HG03064 (cell line): ENCODE data around the gene TAF9B.
"Not testable (repeated sequence)": the region's sequence is repeated elsewhere in the genome, so short reads cannot be mapped to it uniquely, and the experiment has no call there.

Source experiments
- ATAC-seq: cut with Tn5 transposase; IDR thresholded peaks from one replicate; pipeline ENCODE4 v1.9.1; 2021; ENCODE audit warnings: low read depth; ENCODE audit not compliant: unreplicated experiment

Gene TAF9B

DNA sequence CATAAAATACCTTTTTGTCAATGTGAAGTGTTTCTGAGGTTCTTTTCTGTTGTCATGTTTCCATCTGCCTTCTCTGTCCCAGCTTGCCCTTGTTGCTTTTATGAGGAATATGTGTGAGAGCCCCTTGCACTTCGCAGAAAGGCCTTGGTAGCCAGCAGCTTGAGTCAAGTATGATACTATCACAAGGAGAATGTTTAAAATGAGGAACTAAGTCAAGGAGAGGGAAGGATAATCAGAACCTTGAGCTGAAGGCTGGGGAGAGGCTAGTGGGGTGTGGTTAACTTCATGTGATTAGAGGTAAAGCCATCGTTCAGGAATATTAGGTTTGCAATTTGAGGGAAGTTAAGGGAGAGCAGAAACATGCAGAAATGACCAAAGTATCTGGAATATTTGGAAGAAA lies 22.7 kb downstream of the TAF9B start:
- ATAC-seq: no peak

DNA sequence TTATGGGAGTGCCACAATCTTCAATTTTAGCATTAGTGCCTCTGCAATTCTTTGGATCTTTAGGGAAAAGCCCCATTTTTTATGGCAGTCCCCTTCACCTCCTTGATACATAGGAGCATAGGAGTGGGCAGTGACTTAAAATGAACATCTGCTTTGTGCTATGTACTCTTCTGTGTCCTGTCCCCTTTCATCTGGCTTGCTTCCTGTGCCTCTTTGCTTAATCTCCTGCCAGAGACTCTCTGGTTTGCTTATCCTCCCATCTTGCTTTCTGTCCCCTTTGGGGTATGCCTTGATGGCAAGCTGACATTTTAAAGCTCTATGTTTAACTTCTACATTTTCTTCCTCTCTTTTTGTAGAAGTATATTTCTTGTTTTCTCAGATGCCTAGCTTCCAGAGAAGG lies 23.1 kb downstream of the TAF9B start:
- no peak for ATAC-seq

DNA sequence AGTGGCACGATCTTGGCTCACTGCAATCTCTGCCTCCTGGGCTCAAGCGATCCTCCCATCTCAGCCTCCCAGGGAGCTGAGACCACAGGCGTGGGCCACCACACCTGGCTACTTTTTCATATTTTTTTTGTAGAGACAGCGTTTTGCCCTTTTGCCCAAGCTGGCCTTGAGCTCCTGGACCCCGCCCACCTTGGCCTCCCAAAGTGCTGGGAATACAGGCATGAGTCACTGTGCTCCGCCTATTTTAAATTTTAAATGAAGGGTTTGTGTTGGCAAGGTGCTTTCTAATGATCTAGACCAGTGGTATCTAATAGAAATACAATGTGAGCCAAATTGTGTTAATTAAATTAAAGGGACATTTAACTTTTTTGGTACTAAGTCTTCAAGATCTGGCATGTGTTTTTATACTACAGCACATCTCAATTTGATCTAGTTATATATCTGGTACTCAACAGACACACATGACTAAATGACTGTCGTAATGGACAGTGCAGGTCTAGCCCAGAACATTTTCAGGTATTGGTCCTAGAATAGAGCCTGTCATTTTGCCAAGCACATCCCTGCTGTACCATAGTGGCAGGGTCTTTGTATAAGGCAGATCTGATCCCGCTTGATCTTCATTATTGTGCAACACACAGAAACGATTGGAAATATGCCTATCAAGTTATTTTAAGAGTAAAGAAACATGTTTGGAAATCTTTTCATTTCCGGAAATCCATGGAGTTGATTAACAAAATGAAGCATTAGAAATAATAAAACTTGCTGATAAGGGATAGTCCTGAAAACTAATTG lies 28.1 kb downstream of the TAF9B start:
- no peak for ATAC-seq

DNA sequence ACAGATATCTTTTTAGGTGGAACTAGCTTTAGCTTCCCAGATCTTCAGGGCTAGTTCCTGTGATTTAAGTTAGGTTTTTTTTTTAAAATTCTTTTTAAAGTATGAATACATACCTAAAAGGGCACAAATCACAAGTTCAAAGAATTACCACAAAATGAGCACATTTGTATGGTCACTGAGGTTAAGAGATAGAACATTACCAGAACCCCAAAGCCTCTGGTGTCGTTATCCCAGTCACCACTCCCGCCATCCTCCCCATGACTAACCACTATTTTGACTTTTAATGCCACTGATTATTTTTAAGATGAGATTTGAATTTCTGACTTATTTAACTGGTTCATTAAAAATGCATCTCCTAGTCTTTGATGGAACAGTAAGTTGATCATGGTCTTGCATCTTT lies 30.0 kb downstream of the TAF9B start:
- no peak for ATAC-seq

DNA sequence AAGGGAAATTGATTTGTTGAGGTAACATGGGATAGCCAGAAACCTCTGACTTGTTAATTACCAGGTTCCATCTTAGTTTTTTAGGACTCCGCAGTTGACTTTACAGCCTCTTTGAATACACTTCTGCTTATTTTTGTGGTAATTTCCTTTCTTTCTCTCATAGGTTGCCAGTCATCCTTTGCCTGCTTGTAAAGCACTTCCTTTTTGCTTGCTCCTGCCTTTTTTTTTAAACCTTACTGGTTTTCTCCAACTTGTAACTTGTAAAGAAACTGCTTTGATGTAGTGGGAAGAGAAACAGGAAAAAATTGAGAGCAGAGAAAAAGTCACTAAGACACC lies 32.8 kb downstream of the TAF9B start:
- ATAC-seq: no peak

DNA sequence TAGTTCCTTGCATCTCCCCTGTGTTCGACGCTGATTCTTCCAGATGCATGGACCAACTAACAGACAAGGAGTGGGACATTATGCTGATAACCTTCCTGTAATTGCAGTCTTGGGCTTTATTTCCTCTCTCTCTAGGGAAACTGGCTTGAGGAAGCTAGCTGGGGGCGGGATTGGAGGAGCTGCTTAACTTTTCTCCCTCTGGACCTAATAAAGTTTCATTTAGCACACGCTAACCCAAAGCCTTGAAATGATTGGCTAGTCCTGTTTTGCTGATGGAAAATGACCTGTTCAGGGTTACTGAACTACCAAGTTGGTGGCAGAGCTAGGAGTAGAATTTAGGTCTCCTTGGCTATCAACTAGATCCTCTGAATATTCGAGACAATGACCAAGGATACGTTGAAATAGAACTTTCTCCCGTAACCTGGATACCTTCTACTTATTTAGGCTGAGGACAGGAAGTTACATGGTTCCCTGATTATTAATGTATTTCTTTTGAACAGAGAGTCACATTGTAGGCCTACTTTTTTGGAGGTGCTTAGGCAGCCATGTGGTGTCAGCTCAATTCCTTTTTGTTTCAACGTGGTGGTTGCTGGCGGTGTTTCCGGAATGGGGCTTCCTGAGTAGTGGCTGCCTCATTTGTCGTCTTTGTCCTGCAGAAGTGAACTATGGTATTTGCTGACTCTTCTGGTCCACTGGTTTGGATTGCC lies 33.4 kb downstream of the TAF9B start:
- ATAC-seq: no peak

DNA sequence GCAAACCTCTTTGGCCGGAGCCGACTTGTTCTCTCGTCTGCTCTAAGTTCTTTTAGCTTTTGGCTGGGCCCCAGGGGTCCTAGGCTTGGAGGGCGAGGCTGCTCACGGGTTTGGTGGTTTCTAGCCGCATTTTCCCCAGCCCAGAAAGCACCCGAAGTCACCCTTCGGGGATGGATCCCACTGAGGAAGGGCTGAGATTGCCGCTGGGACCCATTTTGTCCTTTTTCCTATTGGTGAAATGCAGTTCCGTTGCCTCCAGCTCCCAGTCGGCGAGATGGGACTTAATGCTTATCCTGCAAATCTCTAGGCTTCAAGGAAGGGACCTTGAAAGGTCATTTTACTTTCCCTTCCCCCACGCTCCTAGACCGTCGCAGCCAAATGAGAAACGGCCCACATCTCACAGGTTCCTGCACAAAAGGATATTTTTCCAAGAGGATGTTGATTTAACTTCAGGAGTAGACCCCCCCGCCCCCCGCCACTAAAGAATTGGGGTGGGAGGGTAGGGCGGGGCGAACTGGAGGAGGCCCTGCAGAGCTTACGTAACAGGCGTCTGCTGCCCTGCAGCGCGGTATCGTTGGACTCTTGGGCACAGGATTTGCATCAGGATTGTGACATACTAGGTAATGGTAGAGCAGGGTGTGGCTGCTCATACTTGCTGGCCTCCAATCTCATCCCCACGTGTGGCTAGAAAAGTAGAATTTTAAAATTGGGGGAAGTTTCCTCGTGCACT lies 34.8 kb downstream of the TAF9B start:
- ATAC-seq: no peak

DNA sequence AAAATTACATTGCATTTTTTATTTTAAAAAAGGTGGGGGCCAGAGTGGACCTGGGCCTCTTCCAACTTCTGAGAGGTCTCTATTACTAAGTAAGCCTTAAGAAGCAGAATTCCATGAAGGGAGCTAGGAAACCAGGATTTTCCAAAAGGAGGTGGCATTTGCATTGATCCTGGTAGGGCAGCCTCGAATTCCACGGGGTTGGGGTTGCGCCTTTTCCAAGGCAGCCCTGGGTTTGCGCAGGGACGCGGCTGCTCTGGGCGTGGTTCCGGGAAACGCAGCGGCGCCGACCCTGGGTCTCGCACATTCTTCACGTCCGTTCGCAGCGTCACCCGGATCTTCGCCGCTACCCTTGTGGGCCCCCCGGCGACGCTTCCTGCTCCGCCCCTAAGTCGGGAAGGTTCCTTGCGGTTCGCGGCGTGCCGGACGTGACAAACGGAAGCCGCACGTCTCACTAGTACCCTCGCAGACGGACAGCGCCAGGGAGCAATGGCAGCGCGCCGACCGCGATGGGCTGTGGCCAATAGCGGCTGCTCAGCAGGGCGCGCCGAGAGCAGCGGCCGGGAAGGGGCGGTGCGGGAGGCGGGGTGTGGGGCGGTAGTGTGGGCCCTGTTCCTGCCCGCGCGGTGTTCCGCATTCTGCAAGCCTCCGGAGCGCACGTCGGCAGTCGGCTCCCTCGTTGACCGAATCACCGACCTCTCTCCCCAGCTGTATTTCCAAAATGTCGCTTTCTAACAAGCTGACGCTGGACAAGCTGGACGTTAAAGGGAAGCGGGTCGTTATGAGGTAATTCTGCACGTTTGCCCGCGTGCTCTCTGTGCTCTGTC lies 35.6 kb downstream of the TAF9B start, which contains the start of gene PGK1:
Gene PGK1 (plus strand): TSS at position 626 of the 824 bp plus-strand sequence. CDS start 93 bp downstream, at position 719.
- ATAC-seq: peak; percentile 93

DNA sequence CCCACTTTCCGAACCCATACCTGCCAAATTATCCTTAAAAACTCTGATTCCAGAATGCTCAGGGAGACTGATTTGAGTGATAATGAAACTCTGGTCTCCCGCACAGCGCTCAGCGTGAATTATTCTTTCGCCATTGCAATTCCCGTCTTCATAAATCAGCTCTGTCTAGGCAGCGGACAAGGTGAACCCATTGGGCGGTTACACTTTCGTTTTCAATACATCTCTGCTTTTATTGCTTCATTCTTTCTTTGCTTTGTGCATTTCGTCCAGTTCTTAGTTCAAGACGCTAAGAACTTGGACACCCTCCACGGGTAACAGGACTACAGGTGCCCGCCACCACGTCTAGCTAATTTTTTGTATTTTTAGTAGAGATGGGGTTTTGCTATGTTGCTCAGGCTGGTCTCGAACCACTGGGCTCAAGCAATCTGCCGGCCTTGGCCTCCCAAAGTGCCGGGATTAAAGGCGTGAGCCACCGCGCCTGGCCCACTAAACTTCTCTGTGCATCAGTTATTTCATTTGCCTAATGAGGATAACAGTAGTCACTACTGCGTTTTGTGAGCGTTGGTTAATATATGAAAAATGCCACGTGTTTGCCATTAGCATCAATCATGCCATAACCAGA lies 36.3 kb downstream of the TAF9B start:
- ATAC-seq: no peak

DNA sequence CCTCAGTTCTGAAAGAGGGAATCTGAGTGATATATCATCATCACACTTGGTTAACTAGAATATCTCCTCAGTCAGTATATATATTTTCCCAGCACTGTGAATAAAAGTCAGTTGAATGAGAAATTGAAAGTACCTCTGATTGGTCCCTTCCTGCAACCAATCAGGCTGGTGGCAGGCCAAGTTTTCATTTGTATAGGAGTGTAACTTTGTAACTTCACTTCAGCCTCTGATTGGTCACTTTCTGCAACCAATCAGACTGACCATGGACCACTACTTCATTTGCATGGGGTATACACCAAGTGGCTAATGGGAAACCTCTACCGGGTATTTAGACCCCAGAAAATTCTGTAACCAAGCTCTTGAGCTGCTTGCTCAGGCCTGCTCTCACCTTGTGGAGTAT lies 37.4 kb downstream of the TAF9B start:
- ATAC-seq: no peak

DNA sequence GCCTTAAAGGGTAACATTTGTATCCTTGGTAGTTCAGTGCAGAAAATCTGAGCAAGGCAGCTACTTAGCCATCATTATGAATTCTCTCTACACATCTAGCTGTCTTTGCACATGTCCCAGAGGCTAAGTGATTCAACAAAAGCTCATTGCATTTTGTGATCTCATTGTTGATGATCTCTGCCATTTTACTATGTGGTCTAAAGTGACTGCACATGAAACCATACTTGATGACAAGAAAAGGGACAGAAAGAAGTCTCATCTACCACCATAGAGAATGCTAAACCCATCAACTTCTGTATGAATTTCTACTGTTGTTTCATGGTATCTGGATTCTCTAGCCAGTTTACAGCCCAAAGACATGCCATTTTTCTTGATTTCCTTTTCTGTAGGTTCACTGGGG lies 41.3 kb downstream of the TAF9B start:
- no peak for ATAC-seq

DNA sequence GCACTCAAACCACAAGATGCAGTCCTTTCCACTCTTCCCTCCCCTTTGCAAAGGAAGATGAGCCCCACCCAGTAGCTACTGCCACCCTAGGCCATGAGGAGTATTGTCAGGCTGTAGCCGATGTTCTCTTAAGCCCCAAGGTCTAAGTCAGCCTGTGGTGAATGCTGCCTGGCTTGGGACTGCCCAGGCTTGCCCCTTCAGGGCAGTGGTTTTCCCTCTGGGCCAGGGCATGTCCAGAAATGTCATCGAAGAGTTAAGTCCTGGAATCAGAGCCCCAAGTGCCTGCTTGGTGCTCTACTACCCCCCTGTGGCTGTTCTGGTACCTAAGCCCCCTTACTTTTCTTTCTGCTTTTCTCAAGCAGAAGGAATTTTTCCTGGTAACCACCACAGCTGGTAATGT lies 47.2 kb downstream of the TAF9B start:
- peak; percentile 84 for ATAC-seq

DNA sequence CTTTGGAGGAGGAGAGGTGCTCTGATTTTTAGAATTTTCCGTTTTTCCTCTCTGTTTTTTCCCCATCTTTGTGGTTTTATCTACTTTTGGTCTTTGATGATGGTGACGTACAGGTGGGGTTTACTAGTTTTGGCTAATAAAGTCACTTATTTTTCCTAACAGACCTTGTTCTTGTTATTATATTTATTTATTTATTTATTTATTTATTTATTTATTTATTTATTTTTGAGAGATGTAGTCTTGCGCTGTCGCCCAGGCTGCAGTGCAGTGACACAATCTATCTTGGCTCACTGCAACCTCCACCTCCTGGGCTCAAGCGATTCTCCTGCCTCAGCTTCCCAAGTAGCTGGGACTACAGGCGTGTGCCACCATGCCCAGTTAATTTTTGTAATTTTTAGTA lies 58.0 kb downstream of the TAF9B start:
- not testable (repeated sequence) for ATAC-seq
